Stimulated activated CD8-positive, alpha-beta memory T cell treated with anti-CD3 and anti-CD28 coated beads, Interleukin-12 subunit alpha, Interleukin-12 subunit beta, amount 100 ng/mL, for 1 hour (primary cell): Measurements from ENCODE around the gene RERE.

Experiments
- DNase-seq: peaks from one replicate; pipeline ENCODE4 v3.0.0-alpha.2; 2020; ENCODE audit warnings: low read depth

RERE gene

DNA sequence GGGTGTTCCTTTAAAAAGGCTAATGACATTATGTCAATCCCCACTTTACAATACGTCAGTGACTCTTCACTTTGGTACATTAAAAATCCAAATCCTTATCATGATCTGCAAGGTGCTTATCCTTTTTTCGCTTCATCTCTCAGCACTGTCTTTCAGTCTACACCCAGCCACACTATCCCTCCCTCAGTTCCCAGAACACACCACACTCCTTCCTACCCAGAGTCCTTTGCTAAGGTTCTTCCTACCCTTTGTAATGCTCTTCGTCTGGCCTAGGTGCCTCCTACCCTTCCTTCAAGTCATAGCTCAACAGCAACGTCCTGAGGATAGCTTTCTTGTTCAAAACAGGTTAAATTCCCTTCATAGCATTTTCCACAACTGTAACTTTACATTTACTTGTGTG, 152.6 kb downstream of the RERE start:
- DNase-seq, result no peak

- no peak for DNase-seq
Observed at GRCh38 chr1:8663915-8664329, 153.5 kb downstream of the RERE start.

GRCh38 chr1:8663090-8663802, 154.2 kb downstream of the RERE start:
- no peak for DNase-seq

DNA sequence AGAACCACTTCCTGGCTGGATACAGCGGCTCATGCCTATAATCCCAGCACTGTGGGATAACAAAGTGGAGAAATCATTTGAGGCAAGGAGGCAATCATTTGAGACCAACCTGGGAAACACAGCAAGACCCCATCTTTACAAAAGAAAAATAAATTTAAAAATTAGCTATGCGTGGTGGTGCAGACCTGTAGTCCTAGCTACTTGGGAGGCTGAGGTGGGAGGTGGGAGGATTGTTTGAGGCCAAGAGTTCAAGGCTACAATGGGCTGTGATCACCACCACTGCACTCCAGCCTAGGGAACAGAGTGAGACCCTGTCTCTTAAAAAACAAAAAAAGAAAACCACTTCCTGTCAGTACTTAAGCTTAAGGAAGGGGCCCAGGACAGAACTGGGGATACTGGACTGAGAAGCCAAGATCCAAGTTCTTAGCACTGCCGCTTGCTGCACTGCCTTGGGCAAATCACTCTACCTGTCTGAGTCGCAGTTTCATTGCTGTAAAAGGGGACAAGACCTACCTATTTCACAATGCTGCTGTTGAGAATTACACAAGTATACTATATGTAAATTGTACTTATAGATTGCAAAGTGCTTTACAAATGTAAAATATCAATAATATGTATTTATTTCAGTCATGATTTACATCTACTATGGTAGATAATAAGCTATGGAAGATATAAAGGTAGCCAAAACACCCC, 154.9 kb downstream of the RERE start:
- DNase-seq, result no peak

GRCh38 chr1:8661185-8662110, 156.0 kb downstream of the RERE start:
- DNase-seq, result no peak

DNA sequence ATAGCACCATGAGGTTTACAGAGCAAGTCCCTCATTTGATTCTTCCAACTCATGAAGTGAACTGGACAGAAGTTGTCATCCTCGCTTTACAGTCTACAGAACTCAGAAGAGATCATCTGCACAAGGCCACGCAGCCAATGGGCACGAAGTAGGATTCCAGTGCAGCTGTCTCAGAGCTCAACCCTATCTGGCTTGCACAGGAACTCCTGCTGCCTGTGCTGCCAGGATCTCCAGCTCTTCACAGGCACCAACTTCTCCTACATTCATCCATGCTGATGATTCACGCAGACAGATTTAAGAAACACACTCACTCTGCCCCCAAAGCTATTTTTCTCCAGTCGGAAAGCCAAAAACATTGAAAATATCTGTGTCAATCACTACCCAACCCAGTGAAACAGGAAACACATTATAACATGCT, 157.0 kb downstream of the RERE start:
- DNase-seq, result no peak

DNA sequence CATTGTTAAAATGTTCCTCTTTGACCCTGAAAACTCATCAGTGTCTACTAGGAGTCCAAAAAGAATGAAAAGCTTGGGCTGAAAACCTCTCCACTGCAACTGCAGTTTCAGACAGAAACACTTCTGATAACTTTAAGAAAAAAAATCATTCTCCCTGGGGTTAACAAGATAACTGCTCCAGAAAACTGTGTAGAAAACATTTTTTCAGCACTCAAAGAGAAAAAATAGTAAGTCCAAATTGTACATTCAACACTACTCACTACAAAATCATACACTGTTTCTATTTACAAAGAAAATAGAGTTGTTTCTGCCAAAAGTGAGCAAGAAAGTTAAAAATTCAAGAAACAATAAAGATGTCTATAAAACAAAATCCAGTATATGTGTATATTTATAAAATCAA, 157.8 kb downstream of the RERE start:
- no peak for DNase-seq

DNA sequence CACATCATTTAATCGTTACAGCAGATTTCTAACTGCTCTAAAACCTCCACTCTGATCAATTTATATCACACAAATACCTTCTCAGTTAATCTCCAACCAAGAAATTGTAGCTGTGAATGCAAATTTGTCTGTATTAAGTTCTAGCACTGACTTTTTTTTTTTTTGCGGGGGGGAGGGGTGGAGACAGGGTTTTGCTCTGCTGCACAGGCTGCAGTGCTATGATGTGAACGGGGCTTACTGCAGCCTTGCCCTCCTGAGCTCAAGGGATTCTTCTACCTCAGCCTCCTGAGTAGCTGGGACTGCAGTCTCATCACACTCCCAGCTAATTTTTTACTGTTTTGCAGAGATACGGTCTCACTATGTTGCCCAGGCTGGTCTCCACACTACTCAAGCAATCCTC, 163.6 kb downstream of the RERE start:
- DNase-seq, result no peak

GRCh38 chr1:8652467-8653046, 164.9 kb downstream of the RERE start:
- no peak for DNase-seq

DNA sequence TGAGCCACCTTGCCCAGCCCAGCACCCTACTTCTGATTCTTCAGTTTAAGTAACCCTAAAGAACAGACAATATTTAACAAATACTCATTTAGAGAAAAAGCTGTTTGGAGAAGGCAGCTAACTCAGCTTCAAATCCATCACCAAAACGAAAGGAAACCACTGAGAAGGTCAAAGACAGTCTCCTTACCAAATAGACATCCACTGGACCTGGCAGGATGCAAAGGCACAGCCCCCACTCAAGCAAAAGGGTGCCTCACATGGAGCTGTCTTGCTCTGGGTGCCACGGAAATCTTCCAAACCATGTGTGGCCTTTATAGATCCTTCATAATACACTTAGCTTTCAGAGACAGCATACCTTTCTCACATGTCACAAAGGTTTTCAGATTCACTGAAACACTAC, 165.5 kb downstream of the RERE start:
- DNase-seq, result no peak

DNA sequence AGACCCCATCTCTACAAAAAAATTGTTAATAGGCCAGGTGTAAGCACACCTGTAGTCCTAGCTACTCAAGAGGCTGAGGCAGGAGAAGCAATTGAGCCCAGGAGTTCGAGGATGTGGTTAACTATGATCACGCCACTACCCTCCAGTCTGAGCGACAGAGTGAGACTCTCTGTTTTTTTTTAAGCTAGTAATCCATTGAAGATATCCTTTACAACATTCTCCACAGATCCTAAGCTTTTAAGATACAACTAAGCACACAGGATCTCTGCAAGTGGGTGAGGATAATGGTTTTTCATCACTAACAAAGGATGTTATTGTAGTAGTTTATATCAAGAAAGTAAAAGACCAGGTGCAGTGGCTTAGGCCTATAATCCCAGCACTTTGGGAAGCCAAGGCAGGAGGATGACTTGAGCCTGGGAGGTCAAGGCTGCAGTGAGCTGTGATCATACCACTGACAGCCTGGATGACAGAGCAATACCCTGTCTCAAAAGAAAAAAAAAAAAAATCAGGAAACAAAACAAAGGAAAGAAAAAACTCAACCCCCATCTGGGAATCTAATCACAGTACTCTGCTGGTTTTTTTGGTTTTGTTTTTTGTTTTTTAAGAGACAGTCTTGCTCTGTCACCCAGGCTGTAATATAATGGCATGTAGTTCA, 166.1 kb downstream of the RERE start:
- no peak for DNase-seq

DNA sequence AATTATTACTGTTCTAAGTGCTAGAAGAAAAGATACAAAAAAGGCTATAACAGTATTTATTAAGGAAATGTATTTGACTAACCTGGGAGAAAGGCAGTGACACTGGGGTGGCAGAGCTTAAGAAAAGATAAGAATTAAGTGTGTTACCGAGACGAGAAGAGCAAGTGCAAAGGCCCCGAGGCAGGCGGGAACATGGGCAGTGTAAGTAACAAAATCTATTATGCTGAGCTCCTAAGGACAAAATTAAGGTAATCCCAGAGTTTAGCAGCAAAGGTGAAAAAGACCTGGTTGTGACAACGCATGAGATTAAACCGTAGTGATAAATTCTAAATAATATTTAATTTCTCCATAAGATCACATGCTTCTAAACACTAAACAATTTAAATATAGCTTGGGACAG, 167.6 kb downstream of the RERE start:
- DNase-seq, result no peak

DNA sequence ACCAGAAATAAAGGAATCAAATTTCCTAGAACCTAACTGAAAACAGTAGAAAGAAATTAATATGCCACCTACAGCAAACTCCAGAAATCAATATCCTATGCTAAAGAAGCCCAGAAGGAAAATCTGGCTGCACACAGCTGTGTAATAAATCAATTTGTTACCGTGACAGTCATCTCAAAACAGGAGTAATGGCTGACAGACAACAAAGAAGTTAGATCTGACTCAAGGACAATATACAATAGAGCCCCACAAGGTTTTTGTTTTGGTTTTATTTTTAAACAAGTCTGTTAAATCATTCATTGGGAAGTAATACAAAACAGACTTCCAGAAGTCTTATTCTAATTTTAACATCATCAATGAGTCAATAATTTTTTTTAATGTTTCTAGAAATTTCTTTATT, 168.4 kb downstream of the RERE start:
- DNase-seq, result no peak

DNA sequence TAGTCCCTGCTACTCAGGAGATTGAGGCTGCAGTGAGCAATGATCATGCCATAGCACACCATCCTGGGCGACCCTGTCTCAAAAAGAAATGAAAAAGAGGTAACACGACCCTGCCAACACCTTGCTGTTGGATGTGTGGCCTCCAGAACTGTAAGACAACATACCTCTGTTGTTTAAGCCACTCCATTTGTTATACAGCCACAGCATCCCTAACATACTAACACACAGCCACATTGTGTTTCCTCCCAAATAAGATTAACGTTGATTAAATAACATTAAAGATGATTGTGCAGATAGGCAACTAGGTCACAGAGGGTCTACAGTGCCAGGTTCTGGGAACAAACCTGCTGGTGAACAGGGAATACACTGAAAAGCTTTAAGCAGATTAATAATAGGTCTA, 170.4 kb downstream of the RERE start:
- DNase-seq, result no peak

GRCh38 chr1:8646189-8646588, 171.3 kb downstream of the RERE start:
- DNase-seq, result no peak

DNA sequence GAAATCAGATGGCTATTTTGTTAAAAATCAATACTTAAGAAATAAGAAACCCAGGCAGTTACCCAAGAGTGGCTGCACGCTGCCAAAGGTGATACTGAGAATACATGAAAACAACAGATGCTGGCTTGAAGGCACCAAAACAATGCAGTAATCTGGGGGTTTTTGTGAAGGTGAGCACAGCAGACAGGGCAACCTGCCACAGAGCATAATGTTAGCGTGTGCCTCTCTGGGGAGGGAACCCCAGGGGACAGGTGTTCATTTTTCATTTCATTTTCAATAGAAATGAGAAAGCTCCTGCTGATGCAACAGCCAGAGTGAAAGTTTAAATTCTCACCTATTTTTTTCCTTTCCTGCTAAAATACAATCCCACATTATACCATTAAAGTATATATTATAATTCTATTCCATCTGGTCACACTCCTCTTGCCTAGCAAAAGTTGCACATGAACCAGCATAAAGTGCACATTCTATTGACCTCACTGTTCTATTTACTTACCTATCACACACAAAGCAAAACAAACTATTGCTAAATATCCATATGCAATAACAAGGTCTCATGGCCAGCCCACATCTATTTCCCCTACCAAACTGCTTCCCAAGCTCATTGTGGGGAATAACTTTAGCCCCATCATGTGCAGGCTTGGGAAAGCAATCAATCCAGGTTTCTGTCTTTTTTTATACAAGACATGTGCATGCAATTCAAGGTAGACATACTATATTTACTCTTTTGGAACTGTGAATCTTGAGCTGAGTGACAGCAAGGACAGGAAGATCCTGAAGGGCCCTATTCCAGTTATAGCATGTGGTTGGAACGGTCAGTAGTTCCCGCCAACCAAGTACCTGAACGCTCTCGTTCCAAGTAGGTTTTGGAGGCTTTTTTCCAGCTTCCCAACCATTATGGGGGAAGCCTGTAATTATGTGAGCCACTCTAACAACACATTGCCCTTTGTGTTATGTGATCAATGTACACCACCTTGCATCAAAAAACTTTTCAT, 173.6 kb downstream of the RERE start:
- no peak for DNase-seq

DNA sequence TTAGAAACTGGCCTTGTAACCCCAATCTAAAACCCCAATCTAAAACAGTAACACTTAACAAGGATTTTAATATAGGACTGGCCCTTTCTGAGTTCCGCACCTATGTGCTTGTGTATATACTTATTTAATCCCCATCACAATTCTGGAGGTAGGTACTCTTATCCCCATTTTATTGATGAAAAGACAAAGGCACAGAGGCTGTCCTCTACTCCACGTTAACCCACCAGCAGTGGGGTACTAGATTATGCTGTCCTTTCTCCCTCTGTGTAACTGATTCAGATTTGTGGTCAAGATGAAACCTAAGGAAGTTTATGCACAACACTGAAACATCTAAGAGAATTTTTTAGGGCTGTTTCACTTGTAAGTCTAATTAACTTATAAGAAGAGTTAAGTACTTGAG, 175.3 kb downstream of the RERE start:
- DNase-seq, result no peak

GRCh38 chr1:8641377-8641997, 176.0 kb downstream of the RERE start:
- no peak for DNase-seq

DNA sequence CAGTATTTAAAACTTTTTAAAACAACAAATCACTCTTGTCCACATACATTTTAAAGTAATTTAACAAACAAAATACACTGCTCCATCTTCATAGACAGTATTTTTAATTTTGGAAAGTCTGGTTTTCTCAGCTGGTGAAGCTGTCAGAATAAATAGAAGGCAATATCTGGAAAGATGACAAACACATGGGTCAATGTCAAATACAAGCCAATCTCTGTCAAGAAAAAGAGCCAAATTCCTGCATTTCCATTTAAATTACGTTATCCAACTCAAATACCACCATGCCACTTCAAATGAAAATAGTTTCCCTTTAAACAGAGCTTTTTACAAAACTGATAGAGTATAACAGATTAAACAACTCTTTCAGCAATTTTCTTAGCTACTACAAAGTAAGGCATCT, 176.5 kb downstream of the RERE start:
- DNase-seq, result no peak

GRCh38 chr1:8639148-8639547, 178.3 kb downstream of the RERE start:
- DNase-seq, result no peak
